HCT116 (cell line): ENCODE measurements around the gene ARID5B. TPM values are rescaled to one million over a fixed set of nuclear protein-coding genes. Genes with fewer than 3 reads are reported as not detected.

Source experiments
- ATAC-seq: fragments of 200-7000 bp; cut with Tn5 transposase; 2 replicates; pipeline ENCODE4 v1.9.1; 2020; ENCODE audit warnings: mild to moderate bottlenecking, moderate library complexity
- BruUV-seq: library from RNA; stranded (reverse); fragments of 400-500 nt; replicated peaks from 2 replicates; lab custom pipeline; 2021; lab: Mats Ljungman, UMichigan
- CTCF ChIA-PET: fragments of 300-600 bp; sonication (Branson Sonifier 250); formaldehyde crosslinking; loops from one replicate; lab custom pipeline; 2021; ENCODE audit warnings: antibody characterized with exemption; lab: Charles Lee
- POLR2A ChIA-PET: fragments of 300-600, 350-600 bp; sonication (Branson Sonifier 250); formaldehyde crosslinking; loops from one replicate; lab custom pipeline; 2021; ENCODE audit warnings: antibody characterized with exemption; lab: Charles Lee
- RAD21 ChIA-PET, 2 experiments: fragments of 300-600 bp; sonication (Branson Sonifier 250); formaldehyde crosslinking; loops; one replicate each; lab custom pipeline; 2023; ENCODE audit warnings: low total read pairs in 2 of 2; ENCODE audit not compliant: uncharacterized antibody in 2 of 2, unreplicated experiment in 2 of 2, low non-redundant PET in 1 of 2; lab: Charles Lee
- DNase-seq: peaks from one replicate; pipeline ENCODE4 v3.0.0-alpha.2; 2010; ENCODE audit warnings: low read depth, low spot score
- H2AFZ ChIP-seq: fragments of 200-600 bp; shearing (Covaris generic), sonication (generic); 2 replicates; pipeline ENCODE4 v1.6.1; 2017; ENCODE audit warnings: low read depth, mixed run types, mixed read lengths, antibody characterized with exemption, low read length; ENCODE audit not compliant: poor library complexity, severe bottlenecking
- H3K27ac ChIP-seq: 2 replicates; pipeline ENCODE4 v1.5.1; 2012; ENCODE audit warnings: low read depth, low read length
- H3K27me3 ChIP-seq: fragments of 200-600 bp; sonication (generic); 2 replicates; pipeline ENCODE4 v1.6.1; 2016; ENCODE audit warnings: mixed run types, low read length, mixed read lengths; ENCODE audit not compliant: insufficient read depth
- H3K36me3 ChIP-seq, 2 experiments: fragments of 200-500 bp in 1 of 2; fragments of 200-600 bp in 1 of 2; sonication (Bioruptor generic) in 1 of 2; sonication (generic) in 1 of 2; 2 replicates each; pipeline versions ENCODE4 v1.5.1 to v1.6.1; 2014 to 2016; ENCODE audit warnings: low read length in 2 of 2, inconsistent platforms in 1 of 2, mixed read lengths in 1 of 2, mixed run types in 1 of 2; ENCODE audit not compliant: insufficient read depth in 2 of 2, control insufficient read depth in 1 of 2
- H3K4me1 ChIP-seq, 2 experiments: fragments of 200-600 bp in 1 of 2; sonication (generic) in 1 of 2; 2 replicates each; pipeline versions ENCODE4 v1.5.1 to v1.6.1; 2012 to 2017; ENCODE audit warnings: low read length in 2 of 2, inconsistent platforms in 1 of 2, mild to moderate bottlenecking in 1 of 2, mixed read lengths in 1 of 2, mixed run types in 1 of 2, moderate library complexity in 1 of 2; ENCODE audit not compliant: insufficient read depth in 2 of 2, control insufficient read depth in 1 of 2
- H3K4me2 ChIP-seq: fragments of 200-600 bp; sonication (generic); 2 replicates; pipeline ENCODE4 v1.6.1; 2017; ENCODE audit warnings: mixed run types, low read length, mixed read lengths
- H3K4me3 ChIP-seq, 2 experiments: fragments of 200-600 bp in 1 of 2; sonication (generic) in 1 of 2; replicated peaks in 1 of 2; 2 replicates each; pipeline ENCODE4 v1.5.1; 2011 to 2016; ENCODE audit warnings: low read length in 2 of 2, control low read depth in 1 of 2, low read depth in 1 of 2, mild to moderate bottlenecking in 1 of 2, mixed read lengths in 1 of 2, mixed run types in 1 of 2
- H3K79me2 ChIP-seq: fragments of 200-600 bp; sonication (generic); 2 replicates; pipeline ENCODE4 v1.6.1; 2017; ENCODE audit warnings: mild to moderate bottlenecking, mixed run types, low read length, moderate library complexity, mixed read lengths; ENCODE audit not compliant: insufficient read depth
- H3K9ac ChIP-seq: fragments of 200-600 bp; sonication (generic); 2 replicates; pipeline ENCODE4 v1.6.1; 2016; ENCODE audit warnings: low read length, mixed read lengths
- H3K9me2 ChIP-seq: fragments of 200-600 bp; sonication (generic), shearing (Covaris generic); 2 replicates; pipeline ENCODE4 v1.6.1; 2017; ENCODE audit warnings: mixed run types, mild to moderate bottlenecking, moderate library complexity; ENCODE audit not compliant: insufficient read depth
- H3K9me3 ChIP-seq, 2 experiments: fragments of 200-500 bp in 1 of 2; fragments of 200-600 bp in 1 of 2; sonication (Bioruptor generic) in 1 of 2; sonication (generic) in 1 of 2; 2 replicates each; pipeline ENCODE4 v1.6.1; 2014 to 2017; ENCODE audit warnings: low read length in 2 of 2, mixed read lengths in 2 of 2, inconsistent platforms in 1 of 2, low read depth in 1 of 2, mild to moderate bottlenecking in 1 of 2, mixed run types in 1 of 2, moderate library complexity in 1 of 2; ENCODE audit not compliant: control insufficient read depth in 1 of 2, insufficient read depth in 1 of 2
- H4K20me1 ChIP-seq: fragments of 200-600 bp; sonication (generic), shearing (Covaris generic); 2 replicates; pipeline ENCODE4 v1.6.1; 2017; ENCODE audit warnings: mixed run types, mild to moderate bottlenecking, moderate library complexity; ENCODE audit not compliant: insufficient read depth
- ATF3 ChIP-seq: IDR thresholded peaks from 2 replicates; pipeline ENCODE4 v1.6.1; 2012
- CEBPB ChIP-seq: IDR thresholded peaks from 2 replicates; pipeline ENCODE4 v1.6.1; 2012; ENCODE audit warnings: low read depth
- EGR1 ChIP-seq: IDR thresholded peaks from 2 replicates; pipeline ENCODE4 v1.6.1; 2012; ENCODE audit warnings: low read depth
- EZH2 ChIP-seq: fragments of 200-600 bp; sonication (generic); IDR thresholded peaks from 2 replicates; pipeline ENCODE4 v1.6.1; 2017; ENCODE audit warnings: antibody characterized with exemption, mixed run types
- EZH2phosphoT487 ChIP-seq: fragments of 200-600 bp; IDR thresholded peaks from 2 replicates; pipeline ENCODE4 v1.6.1; 2018; ENCODE audit warnings: antibody characterized with exemption, borderline replicate concordance
- MAX ChIP-seq: IDR thresholded peaks from 2 replicates; pipeline ENCODE4 v1.6.1; 2012
- RAD21 ChIP-seq: IDR thresholded peaks from 2 replicates; pipeline ENCODE4 v1.6.1; 2012; ENCODE audit warnings: low read depth, mild to moderate bottlenecking
- SIN3A ChIP-seq: IDR thresholded peaks from 2 replicates; pipeline ENCODE4 v1.6.1; 2012; ENCODE audit warnings: low read depth
- SRF ChIP-seq: IDR thresholded peaks from 2 replicates; pipeline ENCODE4 v1.6.1; 2012; ENCODE audit warnings: low read depth
- ZFX ChIP-seq: fragments of 450-650 bp; IDR thresholded peaks from 2 replicates; pipeline ENCODE4 v1.6.1; 2017
- ZNF274 ChIP-seq: fragments of 200-500 bp; sonication (Bioruptor generic); IDR thresholded peaks from 2 replicates; pipeline ENCODE4 v1.6.1; 2014; ENCODE audit warnings: mild to moderate bottlenecking, low read depth, low read length, inconsistent platforms
- intact Hi-C: fragments of 100-400 bp; cut with micrococcal nuclease; formaldehyde crosslinking; loops from 2 replicates; pipeline ENCODE4 v1.10.0; 2022
- total RNA-seq: library from RNA; stranded (reverse); gene quantifications from one replicate; pipeline ENCODE4 v1.2.1, GENCODE V29; 2021; ENCODE audit not compliant: unreplicated experiment

The ARID5B gene
- total RNA-seq, 1 experiment from 2014 or later = 4.7 TPM

GRCh38 chr10:62082729-62083411 lies 181.4 kb downstream of the ARID5B start (continued):
- TF ChIP-seq EZH2phosphoT487 (no peak), MAX (no peak)

GRCh38 chr10:62083412-62084267 lies 182.1 kb downstream of the ARID5B start:
- no peak for ATAC-seq
- Histone ChIP-seq H3K36me3 (peaks cover 0 to 7% of the 10 kb centered on the region in 2 experiments; a peak in 2 of 4 replicates), H3K4me3 (no peak overlapping the region)
- POLR2A ChIA-PET = no interaction called here
- no TSS peak for BruUV-seq
- no peak for TF ChIP-seq EZH2phosphoT487
- no peak for TF ChIP-seq EZH2
- TF ChIP-seq EGR1 = no peak
- TF ChIP-seq CEBPB = no peak
- TF ChIP-seq ZNF274 = no peak
- no peak for TF ChIP-seq RAD21
- TF ChIP-seq ZFX = no peak
- TF ChIP-seq ATF3 = no peak
- no peak for TF ChIP-seq SIN3A
- TF ChIP-seq SRF = no peak
- TF ChIP-seq, all 23 proteins: peak for 0
- DNase-seq = no peak
- Histone ChIP-seq H3K27me3 (no peaks in the 10 kb centered on the region), H2AFZ (no peak overlapping the region), H3K79me2 (no peaks in the 10 kb centered on the region), H3K9me3 (no peaks in the 10 kb centered on the region), H3K4me2 (no peak overlapping the region), H4K20me1 (no peaks in the 10 kb centered on the region), H3K4me1 (no peaks in the 10 kb centered on the region), H3K9me2 (no peaks in the 10 kb centered on the region), H3K9ac (no peak overlapping the region), H3K27ac (no peak overlapping the region)
- CTCF ChIA-PET = no interaction called here
- intact Hi-C loops = no loop called here
- RAD21 ChIA-PET = no interaction called here
